ENCODE data around the gene FUS.
"Not testable (repeated sequence)": the region's sequence is repeated elsewhere in the genome, so short reads cannot be mapped to it uniquely, and the experiment has no call there.

FUS gene

GRCh38 chr16:31144418-31144817 lies 35.5 kb upstream of the FUS start:
- not testable (repeated sequence) for DNase-seq

- no peak for DNase-seq
Measured at GRCh38 chr16:31145398-31145990, 34.4 kb upstream of the FUS start.

GRCh38 chr16:31147574-31147973 lies 32.4 kb upstream of the FUS start:
- no peak for DNase-seq

- DNase-seq: no peak
Measured at GRCh38 chr16:31148281-31148728, 31.6 kb upstream of the FUS start.

- no peak for DNase-seq
Measured at GRCh38 chr16:31148896-31149295, 31.0 kb upstream of the FUS start.

GRCh38 chr16:31149332-31149731 lies 30.6 kb upstream of the FUS start:
- DNase-seq: no peak

- DNase-seq: no peak
Measured at GRCh38 chr16:31149894-31150890, 29.7 kb upstream of the FUS start, which contains the start of gene PRSS36. PRSS36 (minus strand) TSS chr16:31150066; CDS start chr16:31150035, 31 bp downstream.

- not testable (repeated sequence) for DNase-seq
Measured at GRCh38 chr16:31150976-31151375, 29.0 kb upstream of the FUS start.

GRCh38 chr16:31157136-31157535 lies 22.8 kb upstream of the FUS start:
- DNase-seq: no peak

GRCh38 chr16:31167315-31167714 lies 12.6 kb upstream of the FUS start:
- no peak for DNase-seq

- no peak for DNase-seq
Measured at GRCh38 chr16:31168848-31169247, 11.1 kb upstream of the FUS start.

GRCh38 chr16:31170048-31170447 lies 9.9 kb upstream of the FUS start:
- DNase-seq: not testable (repeated sequence)

GRCh38 chr16:31177136-31177535 lies 2.8 kb upstream of the FUS start:
- no peak for DNase-seq

- DNase-seq: no peak
Measured at GRCh38 chr16:31179219-31179746, 656 bp upstream of the FUS start.

- no peak for DNase-seq
Measured at GRCh38 chr16:31181102-31181830, 1.3 kb downstream of the FUS start.

GRCh38 chr16:31182391-31182790 lies 2.5 kb downstream of the FUS start:
- no peak for DNase-seq

GRCh38 chr16:31183432-31184428 lies 3.8 kb downstream of the FUS start:
- DNase-seq: no peak

- no peak for DNase-seq
Measured at GRCh38 chr16:31184888-31185287, 4.9 kb downstream of the FUS start.

GRCh38 chr16:31185339-31185738 lies 5.4 kb downstream of the FUS start:
- no peak for DNase-seq

GRCh38 chr16:31186176-31186575 lies 6.2 kb downstream of the FUS start:
- no peak for DNase-seq

- DNase-seq: no peak
Measured at GRCh38 chr16:31186930-31187807, 7.2 kb downstream of the FUS start.
